HL-60 (cell line): ENCODE results near the gene SLC5A6.

Experiments
- DNase-seq, 2 experiments: peaks; one replicate each; pipeline ENCODE4 v3.0.0-alpha.2; 2010 to 2020; ENCODE audit warnings: low read depth in 1 of 2, low spot score in 1 of 2
- H3K27ac ChIP-seq: fragments of 250-450 bp; sonication (Bioruptor Pico); replicated peaks from 2 replicates; pipeline ENCODE4 v1.5.1; 2020; ENCODE audit warnings: mild to moderate bottlenecking, moderate library complexity
- H3K27me3 ChIP-seq: fragments of 250-450 bp; sonication (Bioruptor Pico); 2 replicates; pipeline ENCODE4 v1.5.1; 2021; ENCODE audit warnings: mild to moderate bottlenecking, moderate library complexity; ENCODE audit not compliant: insufficient read depth, poor library complexity, severe bottlenecking
- H3K4me3 ChIP-seq: replicated peaks from 2 replicates; pipeline ENCODE4 v1.5.1; 2011; ENCODE audit warnings: mild to moderate bottlenecking, control low read depth, low read length; ENCODE audit not compliant: insufficient read depth
- CTCF ChIP-seq: IDR thresholded peaks from one replicate; pipeline ENCODE4 v1.5.1; 2011; ENCODE audit warnings: low read length, control low read depth, inconsistent platforms; ENCODE audit not compliant: insufficient read depth
- GABPA ChIP-seq: IDR thresholded peaks from 2 replicates; pipeline ENCODE4 v1.6.1; 2012; ENCODE audit warnings: low read depth
- POLR2AphosphoS5 ChIP-seq: IDR thresholded peaks from 2 replicates; pipeline ENCODE4 v1.6.1; 2012; ENCODE audit warnings: low read depth
- REST ChIP-seq: IDR thresholded peaks from 2 replicates; pipeline ENCODE4 v1.6.1; 2012; ENCODE audit warnings: low read depth; ENCODE audit not compliant: insufficient replicate concordance
- SPI1 ChIP-seq: IDR thresholded peaks from 2 replicates; pipeline ENCODE4 v1.6.1; 2012; ENCODE audit warnings: low read depth, mild to moderate bottlenecking, borderline replicate concordance

Gene SLC5A6

GRCh38 chr2:27152796-27153464, 59.1 kb downstream of the SLC5A6 start:
- H3K27me3 ChIP-seq, result no peaks in the 10 kb centered on the region
- TF ChIP-seq REST (no peak), POLR2AphosphoS5 (no peak), SPI1 (no peak), CTCF (no peak), GABPA (no peak)
- no peak overlapping the region for H3K4me3 ChIP-seq
- no peak overlapping the region for H3K27ac ChIP-seq
- no peak for DNase-seq

- H3K4me3 ChIP-seq, result no peak overlapping the region
- no peaks in the 10 kb centered on the region for H3K27me3 ChIP-seq
- DNase-seq, result no peak
- no peak overlapping the region for H3K27ac ChIP-seq
- TF ChIP-seq POLR2AphosphoS5, result no peak
- no peak for TF ChIP-seq GABPA
Measured at GRCh38 chr2:27152102-27152795, 59.8 kb downstream of the SLC5A6 start.

GRCh38 chr2:27150639-27151230, 61.3 kb downstream of the SLC5A6 start:
- Histone ChIP-seq H3K4me3 (no peak overlapping the region), H3K27ac (no peak overlapping the region), H3K27me3 (no peaks in the 10 kb centered on the region)
- no peak for TF ChIP-seq POLR2AphosphoS5
- TF ChIP-seq GABPA, result no peak
- TF ChIP-seq SPI1, result no peak
- TF ChIP-seq CTCF, result no peak
- no peak for TF ChIP-seq REST
- no peak for DNase-seq
